ENCODE data around the gene ZFYVE9. TPM values are rescaled to one million over a fixed set of nuclear protein-coding genes. Genes with fewer than 3 reads are reported as not detected.

Gene ZFYVE9
- total RNA-seq, 1 experiment from 2014 or later, result 19.6 TPM

DNA sequence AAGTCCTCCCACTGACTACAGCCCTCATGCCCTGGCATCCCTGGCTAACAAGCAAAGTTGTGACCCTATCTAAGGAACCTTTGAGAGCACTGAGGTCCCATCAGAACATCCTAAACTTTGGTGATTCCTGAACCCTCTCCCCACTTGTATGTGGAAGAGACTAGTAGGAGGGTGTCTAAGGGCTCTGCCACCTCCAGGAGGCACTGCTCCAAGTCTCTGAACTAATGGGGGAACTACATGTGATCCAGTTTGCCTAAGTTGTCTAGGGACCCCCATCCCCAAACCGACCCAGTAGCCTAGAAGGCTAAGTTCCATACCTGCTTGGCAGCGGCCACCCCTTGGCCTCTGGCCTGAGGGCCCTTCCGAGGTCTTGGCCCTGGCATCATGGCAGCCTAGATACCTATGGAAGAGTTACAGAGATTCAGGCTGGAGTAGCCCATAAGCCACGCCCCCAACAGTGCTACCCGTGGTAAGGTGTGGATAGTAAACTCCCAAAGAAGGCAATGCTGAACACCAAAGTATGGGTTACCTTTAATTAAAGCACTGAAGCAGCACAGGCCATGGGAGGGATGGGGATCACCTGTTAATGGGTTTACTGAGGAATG, 222.4 kb downstream of the ZFYVE9 start:
- POLR2A ChIA-PET, result interaction anchor here (1.1 to 2.4 kb wide), 2 partner anchors 13 to 40 kb away, joined by 7 to 10 read pairs; partner anchors contain the start of genes ORC1 and PRPF38A
- Mint-ChIP-seq H3K27me3 (ENCODE audit: low read depth) (no peaks in the 10 kb centered on the region; the same call in 1 of the 2 replicates), H3K27ac (no peak overlapping the region), H3K4me3 (peak overlapping the region; percentile 91), H3K9me3 (no peaks in the 10 kb centered on the region), H3K36me3 (peaks cover 34% of the 10 kb centered on the region), H3K4me1 (peaks cover 25% of the 10 kb centered on the region)
- TF ChIP-seq TCF7 (CRISPR knock-in tag; IDR thresholded peaks at IDR 0.05; ENCODE audit: low read depth), result no peak
- TF ChIP-seq KAT7 (CRISPR knock-in tag; IDR thresholded peaks at IDR 0.05; ENCODE audit: borderline replicate concordance), result no peak
- TF ChIP-seq FOXJ3 (CRISPR knock-in tag; IDR thresholded peaks at IDR 0.05; ENCODE audit: borderline replicate concordance), result no peak
- ATAC-seq (no peak), DNase-seq (ENCODE audit: low spot score) (no peak)
- CTCF ChIA-PET, result interaction anchor here (1.3 kb wide), 1 partner anchor 13 kb away, joined by 7 read pairs; no protein-coding TSS in a partner anchor

DNA sequence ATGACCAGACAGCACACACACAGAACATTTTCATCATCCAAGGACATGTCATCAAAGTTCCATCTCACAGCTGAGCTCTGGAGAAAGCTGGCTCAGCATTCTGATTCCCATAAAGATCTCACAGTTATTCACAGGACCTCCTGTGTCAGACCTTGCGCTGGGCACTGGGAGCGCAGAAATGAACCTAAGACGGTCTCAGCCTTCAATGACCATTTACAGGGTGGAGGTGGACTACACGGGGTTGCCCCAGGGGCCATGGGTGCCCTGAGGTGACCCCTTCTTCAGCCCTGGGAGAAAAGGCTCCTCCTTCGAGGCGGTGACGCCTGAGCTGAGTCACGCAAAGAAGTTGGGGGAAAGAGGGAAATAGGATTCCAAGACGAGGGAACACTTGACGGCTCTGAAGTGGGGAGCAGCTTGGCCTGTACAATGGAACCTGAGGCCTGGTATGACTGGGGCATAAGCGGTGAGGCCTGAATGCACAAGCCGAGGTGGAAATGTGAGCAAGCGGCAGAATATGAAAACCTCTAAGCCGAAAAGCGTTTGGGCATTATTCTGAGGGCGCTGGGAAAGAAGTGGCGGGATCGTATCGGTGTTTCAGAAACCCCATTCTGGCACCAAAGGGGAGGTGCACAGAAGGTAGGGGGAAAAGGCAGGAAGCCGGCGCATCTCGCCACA, 223.3 kb downstream of the ZFYVE9 start:
- TF ChIP-seq GABPB1 (CRISPR knock-in tag; IDR thresholded peaks at IDR 0.05), result 0 out of 2 replicates have a peak, but pooled peaks have one; percentile 8
- no peak for TF ChIP-seq HMGA2 (CRISPR knock-in tag; IDR thresholded peaks at IDR 0.05)
- POLR2A ChIA-PET, result interaction anchor here (1.1 to 2.4 kb wide), 2 partner anchors 14 to 39 kb away, joined by 7 to 10 read pairs; partner anchors contain the start of genes ORC1 and PRPF38A

DNA sequence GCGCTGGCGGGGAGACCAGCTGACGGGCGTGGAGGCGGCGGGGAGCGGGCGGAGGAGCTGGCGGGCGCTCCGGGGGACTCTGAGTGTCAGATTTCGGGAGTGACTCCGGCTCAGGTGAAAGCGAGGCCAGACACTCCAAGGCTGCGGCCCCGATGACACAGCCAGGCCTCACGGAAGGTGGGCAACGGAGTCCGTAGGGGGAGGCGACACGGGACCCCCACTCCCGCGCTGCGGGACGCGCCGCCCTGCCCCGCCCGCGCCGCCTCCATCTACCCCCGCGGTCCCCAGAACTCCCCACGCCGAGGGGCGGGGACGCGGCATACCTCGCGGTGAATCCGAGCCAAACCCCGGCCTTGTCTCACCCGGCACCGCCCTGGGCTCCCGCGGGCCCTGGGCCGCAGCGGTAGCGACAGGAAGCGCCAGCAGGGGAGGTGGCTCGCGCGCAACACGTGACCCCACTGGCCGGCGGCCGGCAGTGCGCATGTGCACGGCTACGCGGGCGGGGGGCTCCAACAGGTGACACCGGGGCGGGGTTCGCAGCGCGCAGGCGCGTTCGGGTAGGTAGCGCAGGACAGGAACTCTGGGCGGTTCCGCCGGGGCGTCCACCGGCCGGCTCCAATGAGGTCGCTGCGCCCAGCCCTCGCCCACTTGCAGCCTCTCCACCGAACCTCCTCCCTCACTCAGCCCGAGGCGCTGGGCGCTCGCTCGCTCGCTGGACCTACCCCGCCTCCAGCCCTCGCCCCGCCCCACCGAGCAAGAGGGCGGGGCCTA, 224.0 kb downstream of the ZFYVE9 start, which contains the start of gene CC2D1B:
CC2D1B (minus strand) TSS at position 460 of the 771 bp plus-strand sequence. CDS start 1,585 bp downstream, outside the sequence.
- Mint-ChIP-seq H3K36me3 (peaks cover 26% of the 10 kb centered on the region), H3K4me1 (peaks cover 25% of the 10 kb centered on the region), H3K4me3 (peak within 1 kb of the TSS; percentile 91), H3K9me3 (no peaks in the 10 kb centered on the region), H3K27ac (peak within 1 kb of the TSS; percentile 91), H3K27me3 (ENCODE audit: low read depth) (no peaks in the 10 kb centered on the region; the same call in 1 of the 2 replicates)
- ATAC-seq (peak; percentile 96), DNase-seq (ENCODE audit: low spot score) (peak; percentile 99)
- ChIA-PET POLR2A (interaction anchor here (0.6 to 2.4 kb wide), 4 partner anchors 14 to 267 kb away, joined by 3 to 10 read pairs (median 6); partner anchors contain the start of genes ORC1, PRPF38A and SHISAL2A), CTCF (interaction anchor here (0.6 to 1.8 kb wide), 4 partner anchors 15 to 316 kb away, joined by 3 to 10 read pairs (median 5); no protein-coding TSS in a partner anchor)
- TF ChIP-seq, protein P1, sequence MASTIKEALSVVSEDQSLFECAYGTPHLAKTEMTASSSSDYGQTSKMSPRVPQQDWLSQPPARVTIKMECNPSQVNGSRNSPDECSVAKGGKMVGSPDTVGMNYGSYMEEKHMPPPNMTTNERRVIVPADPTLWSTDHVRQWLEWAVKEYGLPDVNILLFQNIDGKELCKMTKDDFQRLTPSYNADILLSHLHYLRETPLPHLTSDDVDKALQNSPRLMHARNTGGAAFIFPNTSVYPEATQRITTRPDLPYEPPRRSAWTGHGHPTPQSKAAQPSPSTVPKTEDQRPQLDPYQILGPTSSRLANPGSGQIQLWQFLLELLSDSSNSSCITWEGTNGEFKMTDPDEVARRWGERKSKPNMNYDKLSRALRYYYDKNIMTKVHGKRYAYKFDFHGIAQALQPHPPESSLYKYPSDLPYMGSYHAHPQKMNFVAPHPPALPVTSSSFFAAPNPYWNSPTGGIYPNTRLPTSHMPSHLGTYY (CRISPR knock-in tag; IDR thresholded peaks at IDR 0.05), result no peak
- TF ChIP-seq, protein P2, sequence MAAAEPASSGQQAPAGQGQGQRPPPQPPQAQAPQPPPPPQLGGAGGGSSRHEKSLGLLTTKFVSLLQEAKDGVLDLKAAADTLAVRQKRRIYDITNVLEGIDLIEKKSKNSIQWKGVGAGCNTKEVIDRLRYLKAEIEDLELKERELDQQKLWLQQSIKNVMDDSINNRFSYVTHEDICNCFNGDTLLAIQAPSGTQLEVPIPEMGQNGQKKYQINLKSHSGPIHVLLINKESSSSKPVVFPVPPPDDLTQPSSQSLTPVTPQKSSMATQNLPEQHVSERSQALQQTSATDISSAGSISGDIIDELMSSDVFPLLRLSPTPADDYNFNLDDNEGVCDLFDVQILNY (CRISPR knock-in tag; IDR thresholded peaks at IDR 0.05), result peak; percentile 86; the same call in 1 of the 2 replicates
- peak; percentile 43; the same call in 1 of the 2 replicates for TF ChIP-seq ZNF416 (CRISPR knock-in tag; IDR thresholded peaks at IDR 0.05)
- TF ChIP-seq, protein P3, sequence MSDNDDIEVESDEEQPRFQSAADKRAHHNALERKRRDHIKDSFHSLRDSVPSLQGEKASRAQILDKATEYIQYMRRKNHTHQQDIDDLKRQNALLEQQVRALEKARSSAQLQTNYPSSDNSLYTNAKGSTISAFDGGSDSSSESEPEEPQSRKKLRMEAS (CRISPR knock-in tag; IDR thresholded peaks at IDR 0.05), result peak; percentile 93
- TF ChIP-seq, protein P4, sequence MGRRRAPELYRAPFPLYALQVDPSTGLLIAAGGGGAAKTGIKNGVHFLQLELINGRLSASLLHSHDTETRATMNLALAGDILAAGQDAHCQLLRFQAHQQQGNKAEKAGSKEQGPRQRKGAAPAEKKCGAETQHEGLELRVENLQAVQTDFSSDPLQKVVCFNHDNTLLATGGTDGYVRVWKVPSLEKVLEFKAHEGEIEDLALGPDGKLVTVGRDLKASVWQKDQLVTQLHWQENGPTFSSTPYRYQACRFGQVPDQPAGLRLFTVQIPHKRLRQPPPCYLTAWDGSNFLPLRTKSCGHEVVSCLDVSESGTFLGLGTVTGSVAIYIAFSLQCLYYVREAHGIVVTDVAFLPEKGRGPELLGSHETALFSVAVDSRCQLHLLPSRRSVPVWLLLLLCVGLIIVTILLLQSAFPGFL (CRISPR knock-in tag; IDR thresholded peaks at IDR 0.05; ENCODE audit: borderline replicate concordance), result no peak
- TF ChIP-seq NFE2L1 (CRISPR knock-in tag; IDR thresholded peaks at IDR 0.05), result no peak
- TF ChIP-seq SMAD3 (CRISPR knock-in tag; IDR thresholded peaks at IDR 0.05; ENCODE audit: borderline replicate concordance), result peak; percentile 85
- no peak for TF ChIP-seq GRHL2 (CRISPR knock-in tag; IDR thresholded peaks at IDR 0.05; ENCODE audit: insufficient replicate concordance, severe bottlenecking)
- TF ChIP-seq ZNF423 (CRISPR knock-in tag; IDR thresholded peaks at IDR 0.05), result peak; percentile 54
- peak; percentile 88 for TF ChIP-seq FOXP1 (CRISPR knock-in tag; IDR thresholded peaks at IDR 0.05; ENCODE audit: borderline replicate concordance)
- TF ChIP-seq, protein P5, sequence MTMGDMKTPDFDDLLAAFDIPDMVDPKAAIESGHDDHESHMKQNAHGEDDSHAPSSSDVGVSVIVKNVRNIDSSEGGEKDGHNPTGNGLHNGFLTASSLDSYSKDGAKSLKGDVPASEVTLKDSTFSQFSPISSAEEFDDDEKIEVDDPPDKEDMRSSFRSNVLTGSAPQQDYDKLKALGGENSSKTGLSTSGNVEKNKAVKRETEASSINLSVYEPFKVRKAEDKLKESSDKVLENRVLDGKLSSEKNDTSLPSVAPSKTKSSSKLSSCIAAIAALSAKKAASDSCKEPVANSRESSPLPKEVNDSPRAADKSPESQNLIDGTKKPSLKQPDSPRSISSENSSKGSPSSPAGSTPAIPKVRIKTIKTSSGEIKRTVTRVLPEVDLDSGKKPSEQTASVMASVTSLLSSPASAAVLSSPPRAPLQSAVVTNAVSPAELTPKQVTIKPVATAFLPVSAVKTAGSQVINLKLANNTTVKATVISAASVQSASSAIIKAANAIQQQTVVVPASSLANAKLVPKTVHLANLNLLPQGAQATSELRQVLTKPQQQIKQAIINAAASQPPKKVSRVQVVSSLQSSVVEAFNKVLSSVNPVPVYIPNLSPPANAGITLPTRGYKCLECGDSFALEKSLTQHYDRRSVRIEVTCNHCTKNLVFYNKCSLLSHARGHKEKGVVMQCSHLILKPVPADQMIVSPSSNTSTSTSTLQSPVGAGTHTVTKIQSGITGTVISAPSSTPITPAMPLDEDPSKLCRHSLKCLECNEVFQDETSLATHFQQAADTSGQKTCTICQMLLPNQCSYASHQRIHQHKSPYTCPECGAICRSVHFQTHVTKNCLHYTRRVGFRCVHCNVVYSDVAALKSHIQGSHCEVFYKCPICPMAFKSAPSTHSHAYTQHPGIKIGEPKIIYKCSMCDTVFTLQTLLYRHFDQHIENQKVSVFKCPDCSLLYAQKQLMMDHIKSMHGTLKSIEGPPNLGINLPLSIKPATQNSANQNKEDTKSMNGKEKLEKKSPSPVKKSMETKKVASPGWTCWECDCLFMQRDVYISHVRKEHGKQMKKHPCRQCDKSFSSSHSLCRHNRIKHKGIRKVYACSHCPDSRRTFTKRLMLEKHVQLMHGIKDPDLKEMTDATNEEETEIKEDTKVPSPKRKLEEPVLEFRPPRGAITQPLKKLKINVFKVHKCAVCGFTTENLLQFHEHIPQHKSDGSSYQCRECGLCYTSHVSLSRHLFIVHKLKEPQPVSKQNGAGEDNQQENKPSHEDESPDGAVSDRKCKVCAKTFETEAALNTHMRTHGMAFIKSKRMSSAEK (CRISPR knock-in tag; IDR thresholded peaks at IDR 0.05; ENCODE audit: borderline replicate concordance), result no peak
- no peak for TF ChIP-seq TCF7 (CRISPR knock-in tag; IDR thresholded peaks at IDR 0.05; ENCODE audit: low read depth)
- TF ChIP-seq TEAD4 (CRISPR knock-in tag; IDR thresholded peaks at IDR 0.05), result peak; percentile 56; the same call in 1 of the 2 replicates

More for the DNA sequence above, 223.3 kb downstream of the ZFYVE9 start:
- Mint-ChIP-seq H3K27me3 (ENCODE audit: low read depth) (no peaks in the 10 kb centered on the region; the same call in 1 of the 2 replicates), H3K4me1 (peaks cover 25% of the 10 kb centered on the region), H3K36me3 (peaks cover 29% of the 10 kb centered on the region), H3K9me3 (no peaks in the 10 kb centered on the region), H3K4me3 (peak overlapping the region; percentile 91), H3K27ac (peak overlapping the region; percentile 89)
- DNase-seq (ENCODE audit: low spot score) (peak; percentile 26), ATAC-seq (no peak)
- CTCF ChIA-PET, result interaction anchor here (1.3 to 1.8 kb wide), 2 partner anchors 14 to 17 kb away, joined by 7 to 10 read pairs; no protein-coding TSS in a partner anchor

Measured in WTC11 (cell line).